ENCODE data around the gene UNC93B1. TPM values are rescaled to one million over a fixed set of nuclear protein-coding genes. Genes with fewer than 3 reads are reported as not detected.

Gene UNC93B1
- total RNA-seq, 1 donor from 2014 or later, result 121 TPM

- no peaks in the 10 kb centered on the region for H3K9me3 ChIP-seq
- intact Hi-C loops (cut with DNase I), result no loop called here
- no peaks in the 10 kb centered on the region for H3K27me3 ChIP-seq (ENCODE audit: low read depth)
- peaks cover 24% of the 10 kb centered on the region for H3K4me1 ChIP-seq
- no peak for TF ChIP-seq CTCF (IDR thresholded peaks at IDR 0.05)
- H3K36me3 ChIP-seq, result peaks cover 57% of the 10 kb centered on the region
- ATAC-seq (no peak), DNase-seq (no peak)
- no peak overlapping the region for H3K27ac ChIP-seq
- no peak overlapping the region for H3K4me3 ChIP-seq
These were observed 23.8 kb upstream of the UNC93B1 start for GRCh38 chr11:68027667-68028066.

GRCh38 chr11:68026391-68027105 is 22.7 kb upstream of the UNC93B1 start:
- no peak overlapping the region for H3K4me3 ChIP-seq
- DNase-seq (no peak), ATAC-seq (no peak)
- intact Hi-C loops (cut with DNase I), result no loop called here
- no peaks in the 10 kb centered on the region for H3K9me3 ChIP-seq
- H3K27ac ChIP-seq, result no peak overlapping the region
- H3K4me1 ChIP-seq, result peaks cover 13% of the 10 kb centered on the region
- H3K27me3 ChIP-seq (ENCODE audit: low read depth), result no peaks in the 10 kb centered on the region
- TF ChIP-seq CTCF (IDR thresholded peaks at IDR 0.05), result no peak
- H3K36me3 ChIP-seq, result peaks cover 63% of the 10 kb centered on the region

GRCh38 chr11:68025047-68025446 is 21.1 kb upstream of the UNC93B1 start:
- DNase-seq, result no peak
- Histone ChIP-seq H3K9me3 (no peaks in the 10 kb centered on the region), H3K4me1 (peaks cover 16% of the 10 kb centered on the region), H3K27ac (no peak overlapping the region), H3K36me3 (peaks cover 66% of the 10 kb centered on the region), H3K27me3 (ENCODE audit: low read depth) (no peaks in the 10 kb centered on the region), H3K4me3 (no peak overlapping the region)
- intact Hi-C loops (cut with DNase I), result no loop called here
- ATAC-seq, result no peak
- no peak for TF ChIP-seq CTCF (IDR thresholded peaks at IDR 0.05)

- peaks cover 67% of the 10 kb centered on the region for H3K36me3 ChIP-seq
- no peaks in the 10 kb centered on the region for H3K27me3 ChIP-seq (ENCODE audit: low read depth)
- peaks cover 15% of the 10 kb centered on the region for H3K4me1 ChIP-seq
- intact Hi-C loops (cut with DNase I), result no loop called here
- H3K27ac ChIP-seq, result no peak overlapping the region
- no peaks in the 10 kb centered on the region for H3K9me3 ChIP-seq
- ATAC-seq (no peak), DNase-seq (no peak)
- no peak for TF ChIP-seq CTCF (IDR thresholded peaks at IDR 0.05)
- no peak overlapping the region for H3K4me3 ChIP-seq
These were observed 20.6 kb upstream of the UNC93B1 start for GRCh38 chr11:68024508-68024907.

GRCh38 chr11:68022531-68022930 is 18.6 kb upstream of the UNC93B1 start:
- Histone ChIP-seq H3K27ac (no peak overlapping the region), H3K9me3 (no peaks in the 10 kb centered on the region), H3K36me3 (peaks cover 69% of the 10 kb centered on the region), H3K4me1 (peaks cover 13% of the 10 kb centered on the region), H3K4me3 (no peak overlapping the region), H3K27me3 (ENCODE audit: low read depth) (no peaks in the 10 kb centered on the region)
- no peak for DNase-seq
- intact Hi-C loops (cut with DNase I), result no loop called here
- no peak for TF ChIP-seq CTCF (IDR thresholded peaks at IDR 0.05)
- ATAC-seq, result no peak
